Erythroblast (primary cell): ENCODE data around the gene NPSR1.

Experiments used
- GATA1 ChIP-seq: IDR thresholded peaks from 2 replicates; pipeline ENCODE4 v1.6.1; 2011; ENCODE audit warnings: low read depth, mild to moderate bottlenecking, control low read depth, low read length, moderate library complexity
- POLR2A ChIP-seq: IDR thresholded peaks from 2 replicates; pipeline ENCODE4 v1.6.1; 2011; ENCODE audit warnings: mild to moderate bottlenecking, low read length

GRCh38 chr7:34761627-34762026 is 103.6 kb downstream of the NPSR1 start:
- TF ChIP-seq POLR2A (no peak), GATA1 (no peak)
